ENCODE results near the gene CCDC182. TPM values are rescaled to one million over a fixed set of nuclear protein-coding genes. Genes with fewer than 3 reads are reported as not detected.

CCDC182 gene
- total RNA-seq, 1 donor from 2014 or later, result not detected

DNA sequence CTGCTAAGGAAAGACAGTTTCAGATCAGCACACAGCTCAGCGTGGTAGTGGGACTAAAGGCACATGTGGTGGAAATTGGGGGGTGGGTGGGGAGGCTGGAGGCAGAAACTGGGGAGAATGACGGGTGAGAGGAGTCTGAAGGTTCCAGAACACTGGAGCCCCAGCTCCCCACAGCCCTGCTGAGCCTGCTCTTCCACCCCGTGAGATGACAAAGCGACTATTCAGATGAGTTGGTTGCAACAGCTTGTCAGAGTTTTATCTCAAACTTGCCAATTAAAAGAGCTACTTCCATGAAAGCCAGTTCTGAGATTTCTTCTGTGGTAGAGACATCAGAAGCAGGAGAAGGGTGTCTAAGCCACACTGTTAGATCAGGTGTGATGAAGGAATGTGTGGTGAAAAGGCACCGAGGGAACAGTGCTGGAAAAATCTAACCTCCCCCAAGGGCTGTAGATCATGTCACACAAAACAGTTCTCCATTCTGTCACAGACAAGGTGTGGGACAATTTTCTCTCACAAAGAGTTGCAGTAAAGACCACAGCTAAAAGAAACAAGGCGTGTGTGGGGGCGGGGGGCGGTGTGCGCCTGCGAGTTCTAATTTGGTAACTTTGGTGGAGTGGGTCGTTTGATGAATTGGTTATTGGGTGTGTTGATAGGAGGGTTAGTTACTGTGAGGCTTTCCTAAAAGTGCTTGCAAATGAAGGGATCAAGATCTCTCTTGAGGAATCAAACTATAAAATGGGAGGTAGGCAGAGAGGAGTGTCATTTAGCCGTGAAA, 39.0 kb downstream of the CCDC182 start:
- Histone ChIP-seq H3K4me1 (no peaks in the 10 kb centered on the region), H3K27me3 (no peaks in the 10 kb centered on the region), H3K27ac (no peak overlapping the region), H3K36me3 (no peaks in the 10 kb centered on the region), H3K9me3 (no peaks in the 10 kb centered on the region), H3K4me3 (no peak overlapping the region)
- ATAC-seq (no peak), DNase-seq (no peak)
- TF ChIP-seq, protein P1, sequence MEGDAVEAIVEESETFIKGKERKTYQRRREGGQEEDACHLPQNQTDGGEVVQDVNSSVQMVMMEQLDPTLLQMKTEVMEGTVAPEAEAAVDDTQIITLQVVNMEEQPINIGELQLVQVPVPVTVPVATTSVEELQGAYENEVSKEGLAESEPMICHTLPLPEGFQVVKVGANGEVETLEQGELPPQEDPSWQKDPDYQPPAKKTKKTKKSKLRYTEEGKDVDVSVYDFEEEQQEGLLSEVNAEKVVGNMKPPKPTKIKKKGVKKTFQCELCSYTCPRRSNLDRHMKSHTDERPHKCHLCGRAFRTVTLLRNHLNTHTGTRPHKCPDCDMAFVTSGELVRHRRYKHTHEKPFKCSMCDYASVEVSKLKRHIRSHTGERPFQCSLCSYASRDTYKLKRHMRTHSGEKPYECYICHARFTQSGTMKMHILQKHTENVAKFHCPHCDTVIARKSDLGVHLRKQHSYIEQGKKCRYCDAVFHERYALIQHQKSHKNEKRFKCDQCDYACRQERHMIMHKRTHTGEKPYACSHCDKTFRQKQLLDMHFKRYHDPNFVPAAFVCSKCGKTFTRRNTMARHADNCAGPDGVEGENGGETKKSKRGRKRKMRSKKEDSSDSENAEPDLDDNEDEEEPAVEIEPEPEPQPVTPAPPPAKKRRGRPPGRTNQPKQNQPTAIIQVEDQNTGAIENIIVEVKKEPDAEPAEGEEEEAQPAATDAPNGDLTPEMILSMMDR (IDR thresholded peaks at IDR 0.05), result no peak
- intact Hi-C loops (cut with DNase I), result no loop called here

DNA sequence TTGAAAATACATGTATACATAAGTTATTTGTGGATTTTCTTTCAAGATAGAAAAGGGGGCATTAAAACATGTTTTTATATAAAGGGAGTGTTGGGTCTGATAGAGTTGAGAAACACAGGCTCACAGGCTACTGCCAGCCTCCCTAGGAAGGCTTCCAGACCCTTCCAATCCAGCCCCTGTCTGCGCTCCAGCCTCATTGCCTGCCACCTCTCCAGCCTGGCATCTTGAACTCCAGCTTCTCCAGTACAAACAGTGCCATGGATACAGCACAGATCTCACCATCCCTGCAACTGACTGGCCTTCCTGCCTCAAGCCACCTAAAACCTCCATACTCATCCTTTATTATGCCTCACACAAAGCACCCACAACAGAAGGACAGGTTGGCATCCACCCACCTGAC, 40.7 kb downstream of the CCDC182 start:
- no peak overlapping the region for H3K27ac ChIP-seq
- TF ChIP-seq, protein P1 (IDR thresholded peaks at IDR 0.05), result no peak
- intact Hi-C loops (cut with DNase I), result no loop called here
- ATAC-seq (no peak), DNase-seq (no peak)
- no peaks in the 10 kb centered on the region for H3K36me3 ChIP-seq
- H3K4me3 ChIP-seq, result no peak overlapping the region
- no peaks in the 10 kb centered on the region for H3K4me1 ChIP-seq
- no peaks in the 10 kb centered on the region for H3K27me3 ChIP-seq
- H3K9me3 ChIP-seq, result no peaks in the 10 kb centered on the region

DNA sequence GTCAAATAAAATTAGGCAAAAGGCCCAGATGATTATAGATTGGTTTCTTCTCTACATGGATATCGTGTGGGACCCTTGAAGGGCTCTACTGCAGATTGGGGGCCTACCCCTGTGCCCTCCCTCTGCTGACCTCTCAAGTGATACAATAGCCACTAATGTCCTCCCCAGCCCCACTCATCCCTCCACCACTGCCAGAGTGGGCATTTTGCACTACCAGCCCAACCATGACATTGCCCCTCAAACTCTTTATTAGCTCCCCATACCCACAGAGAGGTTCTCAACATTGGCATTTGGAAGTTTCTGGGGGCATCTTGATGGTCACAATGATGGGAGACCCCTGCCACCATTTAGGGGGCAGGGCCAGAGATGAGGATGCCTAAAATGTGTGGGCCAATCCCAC, 41.8 kb downstream of the CCDC182 start:
- DNase-seq (no peak), ATAC-seq (no peak)
- Histone ChIP-seq H3K27me3 (no peaks in the 10 kb centered on the region), H3K4me3 (no peak overlapping the region), H3K4me1 (peaks cover 2% of the 10 kb centered on the region), H3K27ac (no peak overlapping the region), H3K9me3 (no peaks in the 10 kb centered on the region), H3K36me3 (no peaks in the 10 kb centered on the region)
- TF ChIP-seq, protein P1 (IDR thresholded peaks at IDR 0.05), result no peak
- intact Hi-C loops (cut with DNase I), result no loop called here

DNA sequence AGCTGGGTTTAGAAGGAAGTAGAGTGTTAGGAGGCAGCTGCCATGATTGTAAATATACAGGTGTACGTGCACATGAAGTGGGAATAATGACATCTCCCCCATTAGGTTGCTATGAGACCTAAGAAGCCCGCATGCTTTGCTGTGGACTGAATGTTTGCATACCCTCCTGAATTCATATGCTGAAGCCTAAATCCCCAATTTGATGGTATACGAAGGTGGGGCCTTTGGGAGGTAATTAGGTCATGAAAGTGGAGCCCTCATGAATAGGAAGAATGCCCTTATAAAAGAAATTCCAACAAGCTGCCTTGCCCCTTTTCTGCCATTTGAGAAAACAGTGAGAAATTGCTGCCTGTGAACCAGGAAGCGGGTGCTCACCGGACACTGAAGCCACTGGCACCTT, 44.0 kb downstream of the CCDC182 start:
- Histone ChIP-seq H3K27ac (no peak overlapping the region), H3K4me1 (peaks cover 5% of the 10 kb centered on the region), H3K27me3 (no peaks in the 10 kb centered on the region), H3K9me3 (no peaks in the 10 kb centered on the region), H3K36me3 (no peaks in the 10 kb centered on the region), H3K4me3 (no peak overlapping the region)
- DNase-seq (no peak), ATAC-seq (no peak)
- TF ChIP-seq, protein P1 (IDR thresholded peaks at IDR 0.05), result no peak
- intact Hi-C loops (cut with DNase I), result no loop called here

DNA sequence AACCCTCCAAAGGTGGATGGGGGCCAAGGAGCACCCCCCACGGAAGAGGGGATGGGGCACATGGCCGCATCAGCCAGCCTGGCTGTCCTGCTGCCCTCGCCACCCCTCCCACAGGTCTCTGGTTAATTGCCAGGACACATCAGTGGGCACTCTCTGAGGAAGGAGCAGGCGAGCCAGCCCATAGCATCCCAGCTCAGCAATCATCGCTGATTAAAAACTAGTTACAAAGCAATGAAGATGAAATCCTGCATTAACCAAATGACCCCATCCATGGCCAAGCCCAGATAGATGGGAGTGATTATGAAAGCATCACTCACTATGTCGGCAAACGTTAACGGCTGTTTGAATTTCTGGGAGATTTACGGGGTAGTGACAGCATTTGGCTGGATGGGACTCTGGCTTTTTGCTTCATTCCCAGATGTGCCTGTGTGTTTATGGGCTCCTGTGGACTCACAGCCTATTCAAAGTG, 45.3 kb downstream of the CCDC182 start:
- no peak overlapping the region for H3K27ac ChIP-seq
- no peaks in the 10 kb centered on the region for H3K36me3 ChIP-seq
- TF ChIP-seq, protein P1 (IDR thresholded peaks at IDR 0.05), result no peak
- peaks cover 5% of the 10 kb centered on the region for H3K4me1 ChIP-seq
- H3K4me3 ChIP-seq, result no peak overlapping the region
- no peaks in the 10 kb centered on the region for H3K9me3 ChIP-seq
- ATAC-seq (no peak), DNase-seq (no peak)
- intact Hi-C loops (cut with DNase I), result no loop called here
- H3K27me3 ChIP-seq, result no peaks in the 10 kb centered on the region

Measured in upper lobe of right lung (tissue), 1 donor.